NCI-H2196 treated with DMSO at 0.1 percent for 48 hours (cell line): ENCODE measurements around the gene NEK11.

Experiments
- DNase-seq: peaks from one replicate; lab custom pipeline; 2025; ENCODE audit not compliant: unreplicated experiment; lab: John Stamatoyannopoulos, UW

The NEK11 gene

GRCh38 chr3:131396170-131396569, 369.5 kb downstream of the NEK11 start:
- DNase-seq: no peak

- no peak for DNase-seq
Observed at GRCh38 chr3:131397889-131398288, 371.2 kb downstream of the NEK11 start.
